GM10847 (cell line): ENCODE data around the gene RSU1.

Source experiments
- POLR2A ChIP-seq: IDR thresholded peaks from 2 replicates; pipeline ENCODE4 v1.6.1; 2011; ENCODE audit not compliant: insufficient read length; ENCODE audit errors: extremely low read depth

Gene RSU1

GRCh38 chr10:16735671-16736070, 81.6 kb downstream of the RSU1 start:
- no peak for TF ChIP-seq POLR2A

- TF ChIP-seq POLR2A = no peak
These were observed 84.8 kb downstream of the RSU1 start for GRCh38 chr10:16732376-16732775.

- TF ChIP-seq POLR2A = no peak
These were observed 89.0 kb downstream of the RSU1 start for GRCh38 chr10:16728266-16728665.

GRCh38 chr10:16727666-16728065, 89.6 kb downstream of the RSU1 start:
- no peak for TF ChIP-seq POLR2A

- no peak for TF ChIP-seq POLR2A
These were observed 92.7 kb downstream of the RSU1 start for GRCh38 chr10:16724509-16724908.

GRCh38 chr10:16720812-16721211, 96.4 kb downstream of the RSU1 start:
- TF ChIP-seq POLR2A = no peak

GRCh38 chr10:16717622-16718395, 99.4 kb downstream of the RSU1 start:
- no peak for TF ChIP-seq POLR2A

- no peak for TF ChIP-seq POLR2A
These were observed 101.2 kb downstream of the RSU1 start for GRCh38 chr10:16716051-16716450.

GRCh38 chr10:16713290-16713689, 103.9 kb downstream of the RSU1 start:
- TF ChIP-seq POLR2A = no peak

- TF ChIP-seq POLR2A = no peak
These were observed 104.3 kb downstream of the RSU1 start for GRCh38 chr10:16712883-16713282.

GRCh38 chr10:16700331-16700730, 116.9 kb downstream of the RSU1 start:
- TF ChIP-seq POLR2A = no peak

GRCh38 chr10:16699435-16700057, 117.7 kb downstream of the RSU1 start:
- TF ChIP-seq POLR2A = no peak

- no peak for TF ChIP-seq POLR2A
These were observed 118.8 kb downstream of the RSU1 start for GRCh38 chr10:16698461-16698860.

- TF ChIP-seq POLR2A = no peak
These were observed 126.8 kb downstream of the RSU1 start for GRCh38 chr10:16690417-16690816.

- no peak for TF ChIP-seq POLR2A
These were observed 127.5 kb downstream of the RSU1 start for GRCh38 chr10:16689696-16690095.

GRCh38 chr10:16689227-16689626, 128.0 kb downstream of the RSU1 start:
- TF ChIP-seq POLR2A = no peak
